Endothelial cell of umbilical vein (primary cell): Measurements from ENCODE around the gene SKAP1. TPM values are rescaled to one million over a fixed set of nuclear protein-coding genes. Genes with fewer than 3 reads are reported as not detected.

Experiments used
- BruUV-seq: library from RNA; stranded (reverse); fragments of 400-500 nt; replicated peaks from 2 replicates; lab custom pipeline; 2021; lab: Mats Ljungman, UMichigan
- CTCF ChIA-PET: fragments of 300-600, 350-600 bp; sonication (Branson Sonifier 250); formaldehyde crosslinking; loops from one replicate; lab custom pipeline; 2021; ENCODE audit warnings: antibody characterized with exemption, inconsistent platforms; lab: Charles Lee
- POLR2A ChIA-PET: fragments of 300-600, 350-600 bp; sonication (Branson Sonifier 250); formaldehyde crosslinking; loops from one replicate; lab custom pipeline; 2021; ENCODE audit warnings: antibody characterized with exemption, inconsistent platforms; lab: Charles Lee
- DNase-seq: peaks from one replicate; pipeline ENCODE4 v3.0.0-alpha.2; 2011; ENCODE audit warnings: low read depth, low spot score
- FAIRE-seq: peaks from 2 replicates; lab custom pipeline; 2011; peaks lifted over from hg19 to GRCh38; lab: Jason Lieb, UNC
- H2AFZ ChIP-seq: 2 replicates; pipeline ENCODE4 v1.6.0; 2012; ENCODE audit warnings: low read depth, low read length, control low read depth, inconsistent platforms
- H3K27ac ChIP-seq: 2 replicates; pipeline ENCODE4 v1.5.1; 2011; ENCODE audit warnings: low read depth, mild to moderate bottlenecking, control low read depth, low read length, moderate library complexity; ENCODE audit not compliant: insufficient read depth
- H3K27me3 ChIP-seq, 2 experiments: 2 replicates each; pipeline versions ENCODE4 v1.6.0 to v1.6.1; 2011; ENCODE audit warnings: low read length in 2 of 2, mixed read lengths in 1 of 2; ENCODE audit not compliant: control insufficient read depth in 2 of 2, insufficient read depth in 2 of 2
- H3K36me3 ChIP-seq, 2 experiments: 2 replicates in 1 of 2; 3 replicates in 1 of 2; pipeline ENCODE4 v1.5.1; 2011; ENCODE audit warnings: low read length in 2 of 2, mild to moderate bottlenecking in 1 of 2, moderate library complexity in 1 of 2; ENCODE audit not compliant: control insufficient read depth in 2 of 2, insufficient read depth in 2 of 2; ENCODE audit errors: extremely low read depth in 1 of 2
- H3K4me1 ChIP-seq: 3 replicates; pipeline ENCODE4 v1.5.1; 2011; ENCODE audit warnings: mild to moderate bottlenecking, low read length; ENCODE audit not compliant: control insufficient read depth, insufficient read depth; ENCODE audit errors: extremely low read depth
- H3K4me2 ChIP-seq: 2 replicates; pipeline ENCODE4 v1.6.1; 2011; ENCODE audit warnings: low read length, control low read depth, mixed read lengths; ENCODE audit not compliant: insufficient read depth
- H3K4me3 ChIP-seq, 3 experiments: fragments of 200-600 bp in 1 of 3; sonication (generic), shearing (Covaris generic) in 1 of 3; replicated peaks in 1 of 3; 2 replicates each; pipeline ENCODE4 v1.5.1; 2011 to 2016; ENCODE audit warnings: control low read depth in 3 of 3, low read length in 3 of 3, mild to moderate bottlenecking in 2 of 3, inconsistent platforms in 1 of 3, low read depth in 1 of 3, moderate library complexity in 1 of 3; ENCODE audit not compliant: insufficient read depth in 1 of 3
- H3K79me2 ChIP-seq: 2 replicates; pipeline ENCODE4 v1.6.0; 2012; ENCODE audit warnings: low read length, inconsistent platforms; ENCODE audit not compliant: control insufficient read depth, insufficient read depth
- H3K9ac ChIP-seq: replicated peaks from 2 replicates; pipeline ENCODE3; 2011; ENCODE audit warnings: low read length, control low read depth; ENCODE audit not compliant: insufficient read depth; ENCODE audit errors: extremely low read depth
- H3K9me1 ChIP-seq: replicated peaks from 3 replicates; pipeline ENCODE4 v1.6.0; 2011; ENCODE audit warnings: mild to moderate bottlenecking, low read length; ENCODE audit not compliant: control insufficient read depth, insufficient read depth; ENCODE audit errors: extremely low read depth
- H3K9me3 ChIP-seq: replicated peaks from 2 replicates; pipeline ENCODE4 v1.5.1; 2012; ENCODE audit warnings: low read length, inconsistent platforms; ENCODE audit not compliant: control insufficient read depth, insufficient read depth
- H4K20me1 ChIP-seq: replicated peaks from 2 replicates; pipeline ENCODE3; 2011; ENCODE audit warnings: mild to moderate bottlenecking, low read length; ENCODE audit not compliant: control insufficient read depth, insufficient read depth; ENCODE audit errors: extremely low read depth
- EZH2 ChIP-seq: IDR thresholded peaks from 2 replicates; pipeline ENCODE4 v1.6.1; 2012; ENCODE audit warnings: borderline replicate concordance, low read depth, mild to moderate bottlenecking, moderate library complexity, low read length, inconsistent platforms; ENCODE audit not compliant: severe bottlenecking
- FOS ChIP-seq: IDR thresholded peaks from 2 replicates; pipeline ENCODE4 v1.6.1; 2011; ENCODE audit warnings: mild to moderate bottlenecking, low read length, moderate library complexity, borderline replicate concordance; ENCODE audit not compliant: insufficient read depth
- GATA2 ChIP-seq: IDR thresholded peaks from 2 replicates; pipeline ENCODE4 v1.7.0; 2011; ENCODE audit warnings: low read depth, mild to moderate bottlenecking, moderate library complexity, mixed read lengths, low read length; ENCODE audit not compliant: insufficient read length, insufficient read depth
- JUN ChIP-seq: IDR thresholded peaks from 2 replicates; pipeline ENCODE4 v1.6.1; 2011; ENCODE audit warnings: borderline replicate concordance, low read depth; ENCODE audit not compliant: insufficient read length, insufficient read depth
- MYC ChIP-seq: IDR thresholded peaks from one replicate; pipeline ENCODE4 v1.6.1; 2011; ENCODE audit warnings: mild to moderate bottlenecking, low read depth, low read length
- POLR2A ChIP-seq: IDR thresholded peaks from 2 replicates; pipeline ENCODE4 v1.6.1; 2012; ENCODE audit warnings: low read depth, mild to moderate bottlenecking, control low read depth, low read length
- POLR2AphosphoS5 ChIP-seq: IDR thresholded peaks from 2 replicates; pipeline ENCODE4 v1.6.1; 2012; ENCODE audit warnings: low read depth, mild to moderate bottlenecking, control low read depth, low read length, moderate library complexity; ENCODE audit not compliant: insufficient read depth
- dilution Hi-C: fragments of 300-500 bp; cut with MboI; formaldehyde crosslinking; loops from one replicate; pipeline ENCODE4 v1.15.0; 2019; ENCODE audit warnings: low sequenced_read_pairs; ENCODE audit not compliant: extremely low pct_ligation_motif_present
- intact Hi-C: fragments of 100-400 bp; cut with micrococcal nuclease; formaldehyde crosslinking; loops from one replicate; pipeline ENCODE4 v1.10.0; 2022
- polyA plus RNA-seq, 4 experiments: library from polyadenylated mRNA; depleted of rRNA in 3 of 4; stranded (reverse) in 3 of 4; unstranded in 1 of 4; fragments of >200 nt; gene quantifications; 2 replicates each; pipeline versions ENCODE4 v1.2.1 to v1.2.3, GENCODE V29; 2011 to 2012; ENCODE audit warnings: missing spikeins in 1 of 4
- total RNA-seq: library from RNA; stranded (reverse); gene quantifications from 2 replicates; pipeline ENCODE4 v1.2.3, GENCODE V29; 2021
- TF ChIP-seq, protein P1 (sequence below): IDR thresholded peaks from 2 replicates; pipeline ENCODE4 v1.6.1; 2011; ENCODE audit not compliant: insufficient read depth, insufficient read length
- TF ChIP-seq, protein P2 (sequence below), 2 donors: IDR thresholded peaks; 1 replicate in 1 of 2; 2 replicates in 1 of 2; pipeline ENCODE4 v1.5.1; 2011; ENCODE audit warnings: low read length in 2 of 2, mild to moderate bottlenecking in 2 of 2, moderate library complexity in 2 of 2, control low read depth in 1 of 2, inconsistent platforms in 1 of 2, low read depth in 1 of 2; ENCODE audit not compliant: insufficient read depth in 1 of 2; ENCODE audit errors: extremely low read depth in 1 of 2

Gene SKAP1
- total and polyA plus RNA-seq, 2 donors (not counting 3 experiments of a cell fraction or from before 2014, with no cell fraction given), result 0.75 TPM; not detected in 1

DNA sequence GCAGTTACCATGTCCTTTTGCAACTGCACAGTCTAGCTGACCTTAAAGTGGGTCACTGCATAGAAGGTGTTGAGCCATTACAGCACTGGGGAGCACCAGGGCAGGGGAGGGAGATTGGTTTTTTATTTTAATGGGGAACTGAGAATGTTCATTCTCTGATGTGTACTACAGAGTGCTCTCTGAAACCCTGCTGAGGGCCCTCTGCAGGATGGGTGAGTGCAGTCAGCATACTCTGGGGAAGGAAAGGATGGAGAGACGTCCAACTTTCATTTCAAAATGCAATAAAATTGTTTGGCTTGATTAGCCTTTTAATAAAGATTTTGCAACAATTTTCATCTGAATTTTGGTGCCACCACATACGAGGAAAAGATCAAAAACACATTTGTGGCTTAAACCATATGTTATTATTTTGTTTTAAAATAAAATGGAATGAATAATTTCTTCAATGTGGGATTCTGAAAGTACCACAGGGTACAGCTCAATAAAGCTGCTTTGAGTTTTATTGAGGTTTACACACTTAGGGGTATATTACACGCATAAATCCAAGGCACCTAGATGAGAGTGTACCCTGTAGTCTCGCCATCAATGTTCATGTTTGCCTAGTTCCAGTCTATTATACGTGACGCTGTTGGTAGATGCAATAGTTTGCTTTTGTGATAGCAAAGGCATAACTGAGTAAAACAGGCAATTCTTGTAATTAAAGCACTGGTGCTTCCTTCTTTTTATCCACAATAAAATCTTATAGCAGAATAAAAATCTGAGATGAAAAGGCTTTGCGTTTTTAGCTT lies 249.0 kb downstream of the SKAP1 start:
- intact Hi-C loops, result no loop called here
- Histone ChIP-seq H3K4me3 (no peak overlapping the region), H3K9me3 (no peaks in the 10 kb centered on the region), H3K27me3 (peaks cover 9 to 23% of the 10 kb centered on the region in 2 experiments), H3K4me1 (no peaks in the 10 kb centered on the region), H4K20me1 (no peaks in the 10 kb centered on the region), H3K9ac (no peak overlapping the region), H3K9me1 (no peaks in the 10 kb centered on the region), H3K4me2 (no peak overlapping the region), H3K36me3 (no peaks in the 10 kb centered on the region), H2AFZ (no peak overlapping the region), H3K27ac (no peak overlapping the region), H3K79me2 (no peaks in the 10 kb centered on the region)
- dilution Hi-C loops, result no loop called here
- CTCF ChIA-PET, result interaction anchor here (0.6 to 2.9 kb wide), 10 partner anchors 11 to 194 kb away, joined by 3 to 13 read pairs (median 6); no protein-coding TSS in a partner anchor
- DNase-seq (no peak), FAIRE-seq (no peak)
- BruUV-seq, result no TSS peak
- POLR2A ChIA-PET, result no interaction called here
- TF ChIP-seq EZH2, result no peak
- TF ChIP-seq JUN, result no peak
- TF ChIP-seq, protein P1, sequence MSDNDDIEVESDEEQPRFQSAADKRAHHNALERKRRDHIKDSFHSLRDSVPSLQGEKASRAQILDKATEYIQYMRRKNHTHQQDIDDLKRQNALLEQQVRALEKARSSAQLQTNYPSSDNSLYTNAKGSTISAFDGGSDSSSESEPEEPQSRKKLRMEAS, result no peak
- TF ChIP-seq, protein P2, sequence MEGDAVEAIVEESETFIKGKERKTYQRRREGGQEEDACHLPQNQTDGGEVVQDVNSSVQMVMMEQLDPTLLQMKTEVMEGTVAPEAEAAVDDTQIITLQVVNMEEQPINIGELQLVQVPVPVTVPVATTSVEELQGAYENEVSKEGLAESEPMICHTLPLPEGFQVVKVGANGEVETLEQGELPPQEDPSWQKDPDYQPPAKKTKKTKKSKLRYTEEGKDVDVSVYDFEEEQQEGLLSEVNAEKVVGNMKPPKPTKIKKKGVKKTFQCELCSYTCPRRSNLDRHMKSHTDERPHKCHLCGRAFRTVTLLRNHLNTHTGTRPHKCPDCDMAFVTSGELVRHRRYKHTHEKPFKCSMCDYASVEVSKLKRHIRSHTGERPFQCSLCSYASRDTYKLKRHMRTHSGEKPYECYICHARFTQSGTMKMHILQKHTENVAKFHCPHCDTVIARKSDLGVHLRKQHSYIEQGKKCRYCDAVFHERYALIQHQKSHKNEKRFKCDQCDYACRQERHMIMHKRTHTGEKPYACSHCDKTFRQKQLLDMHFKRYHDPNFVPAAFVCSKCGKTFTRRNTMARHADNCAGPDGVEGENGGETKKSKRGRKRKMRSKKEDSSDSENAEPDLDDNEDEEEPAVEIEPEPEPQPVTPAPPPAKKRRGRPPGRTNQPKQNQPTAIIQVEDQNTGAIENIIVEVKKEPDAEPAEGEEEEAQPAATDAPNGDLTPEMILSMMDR (IDR thresholded peaks at IDR 0.05; ENCODE audit: extremely low read depth in 1 of 2, insufficient read depth in 1 of 2, low read depth in 1 of 2, low read length in 2 of 2), result no peak
- TF ChIP-seq GATA2, result no peak
- TF ChIP-seq MYC, result no peak
- TF ChIP-seq FOS, result no peak
- no peak for TF ChIP-seq POLR2AphosphoS5
- no peak for TF ChIP-seq POLR2A
